ENCODE measurements around the gene ACO2. TPM values are rescaled to one million over a fixed set of nuclear protein-coding genes. Genes with fewer than 3 reads are reported as not detected.

ACO2 gene
- total RNA-seq, 1 experiment from 2014 or later = 127 TPM

- intact Hi-C loops (cut with micrococcal nuclease; ENCODE audit: unreplicated experiment) = no loop called here
- DNase-seq (ENCODE audit: low spot score) = no peak
- H3K27me3 ChIP-seq (replicated peaks; ENCODE audit: insufficient read depth, low read depth, low read length, poor library complexity) = no peaks in the 10 kb centered on the region
- no peak overlapping the region for H3K4me3 ChIP-seq (ENCODE audit: low read depth, low read length, poor library complexity, severe bottlenecking)
- CTCF ChIA-PET = no interaction called here
- POLR2A ChIA-PET (ENCODE audit: low non-redundant PET) = no interaction called here
- no peak overlapping the region for H3K27ac ChIP-seq (ENCODE audit: low read depth, low read length, poor library complexity, severe bottlenecking)
- peaks cover 7% of the 10 kb centered on the region for H3K36me3 ChIP-seq (ENCODE audit: insufficient read depth, low read length, poor library complexity, severe bottlenecking)
- no peaks in the 10 kb centered on the region for H3K4me1 ChIP-seq (ENCODE audit: insufficient read depth, low read length, poor library complexity, severe bottlenecking)
- no peaks in the 10 kb centered on the region for H3K9me3 ChIP-seq (ENCODE audit: low read depth, low read length, poor library complexity, severe bottlenecking)
- no peak for TF ChIP-seq CTCF (conservative IDR thresholded peaks at IDR 0.05; ENCODE audit: low read depth, low read length)
- no peak for TF ChIP-seq EZH2 (IDR thresholded peaks at IDR 0.05; ENCODE audit: borderline replicate concordance, low read depth, low read length, poor library complexity, severe bottlenecking)
- no TSS peak for BruUV-seq (replicated peaks)
These were observed 30.8 kb downstream of the ACO2 start for GRCh38 chr22:41499624-41500280.

- CTCF ChIA-PET = no interaction called here
- no TSS peak for BruUV-seq (replicated peaks)
- no peak for TF ChIP-seq CTCF (conservative IDR thresholded peaks at IDR 0.05; ENCODE audit: low read depth, low read length)
- TF ChIP-seq EZH2 (IDR thresholded peaks at IDR 0.05; ENCODE audit: borderline replicate concordance, low read depth, low read length, poor library complexity, severe bottlenecking) = no peak
- H3K4me3 ChIP-seq (ENCODE audit: low read depth, low read length, poor library complexity, severe bottlenecking) = no peak overlapping the region
- POLR2A ChIA-PET (ENCODE audit: low non-redundant PET) = no interaction called here
- DNase-seq (ENCODE audit: low spot score) = no peak
- no peak overlapping the region for H3K27ac ChIP-seq (ENCODE audit: low read depth, low read length, poor library complexity, severe bottlenecking)
- no peaks in the 10 kb centered on the region for H3K9me3 ChIP-seq (ENCODE audit: low read depth, low read length, poor library complexity, severe bottlenecking)
- no peaks in the 10 kb centered on the region for H3K4me1 ChIP-seq (ENCODE audit: insufficient read depth, low read length, poor library complexity, severe bottlenecking)
- H3K27me3 ChIP-seq (replicated peaks; ENCODE audit: insufficient read depth, low read depth, low read length, poor library complexity) = no peaks in the 10 kb centered on the region
- intact Hi-C loops (cut with micrococcal nuclease; ENCODE audit: unreplicated experiment) = no loop called here
- peaks cover 7% of the 10 kb centered on the region for H3K36me3 ChIP-seq (ENCODE audit: insufficient read depth, low read length, poor library complexity, severe bottlenecking)
These were observed 31.4 kb downstream of the ACO2 start for GRCh38 chr22:41500303-41500702.

GRCh38 chr22:41501209-41501608 lies 32.3 kb downstream of the ACO2 start:
- TF ChIP-seq EZH2 (IDR thresholded peaks at IDR 0.05; ENCODE audit: borderline replicate concordance, low read depth, low read length, poor library complexity, severe bottlenecking) = no peak
- TF ChIP-seq CTCF (conservative IDR thresholded peaks at IDR 0.05; ENCODE audit: low read depth, low read length) = peak; percentile 50
- ChIA-PET CTCF (interaction anchor here (0.6 to 0.7 kb wide), 3 partner anchors 53 to 98 kb away, joined by 3 to 4 read pairs (median 3); no protein-coding TSS in a partner anchor), POLR2A (ENCODE audit: low non-redundant PET) (no interaction called here)
- intact Hi-C loops (cut with micrococcal nuclease; ENCODE audit: unreplicated experiment) = no loop called here
- Histone ChIP-seq H3K4me1 (ENCODE audit: insufficient read depth, low read length, poor library complexity, severe bottlenecking) (no peaks in the 10 kb centered on the region), H3K27ac (ENCODE audit: low read depth, low read length, poor library complexity, severe bottlenecking) (no peak overlapping the region), H3K4me3 (ENCODE audit: low read depth, low read length, poor library complexity, severe bottlenecking) (no peak overlapping the region), H3K27me3 (replicated peaks; ENCODE audit: insufficient read depth, low read depth, low read length, poor library complexity) (no peaks in the 10 kb centered on the region), H3K36me3 (ENCODE audit: insufficient read depth, low read length, poor library complexity, severe bottlenecking) (peaks cover 7% of the 10 kb centered on the region), H3K9me3 (ENCODE audit: low read depth, low read length, poor library complexity, severe bottlenecking) (no peaks in the 10 kb centered on the region)
- BruUV-seq (replicated peaks) = no TSS peak
- DNase-seq (ENCODE audit: low spot score) = peak; percentile 52
